ENCODE data around the gene MLLT10. TPM values are rescaled to one million over a fixed set of nuclear protein-coding genes. Genes with fewer than 3 reads are reported as not detected.

The MLLT10 gene
- total and polyA plus RNA-seq, 9 of the 15 experiments (the other 6 are each of a cell fraction or from before 2014, with no cell fraction given), result 18.8 to 81.4 (median 64.2) TPM

- TF ChIP-seq CHD7 (IDR thresholded peaks at IDR 0.05; ENCODE audit: low read depth, low read length) (no peak), ID3 (CRISPR knock-in tag; IDR thresholded peaks at IDR 0.05) (no peak), ID3 (tag; IDR thresholded peaks at IDR 0.05) (peak; percentile 75; the same call in 1 of the 2 replicates), ZNF212 (CRISPR knock-in tag; IDR thresholded peaks at IDR 0.05) (no peak), ZBTB49 (CRISPR knock-in tag; IDR thresholded peaks at IDR 0.05; ENCODE audit: borderline replicate concordance) (no peak), NCOA2 (IDR thresholded peaks at IDR 0.05; ENCODE audit: partially characterized antibody in 2 of 2) (no peak), FOS (IDR thresholded peaks at IDR 0.05; ENCODE audit: extremely low read depth, insufficient read length) (no peak), MAFG (tag; conservative IDR thresholded peaks at IDR 0.05) (no peak), ZSCAN32 (CRISPR knock-in tag; IDR thresholded peaks at IDR 0.05) (no peak), IRF9 (tag; IDR thresholded peaks at IDR 0.05) (no peak), BCOR (IDR thresholded peaks at IDR 0.05) (peak; percentile 80), ESRRB (CRISPR knock-in tag; IDR thresholded peaks at IDR 0.05; ENCODE audit: borderline replicate concordance) (no peak)
These were observed 8.5 kb upstream of the MLLT10 start, which contains the start of gene SKIDA1 (continued) for GRCh38 chr10:21525367-21526187.
